HG03097 (cell line): ENCODE measurements around the gene SF3B4.
A peak's percentile ranks its signal among the peaks of the same experiment; 100 is the strongest.
"Not testable (repeated sequence)": the region's sequence is repeated elsewhere in the genome, so short reads cannot be mapped to it uniquely, and the experiment has no call there.

ENCODE experiments used
- ATAC-seq: cut with Tn5 transposase; IDR thresholded peaks from one replicate; pipeline ENCODE4 v1.9.1; 2021; ENCODE audit not compliant: unreplicated experiment, low FRiP score

The SF3B4 gene

GRCh38 chr1:149888247-149888998 lies 39.2 kb downstream of the SF3B4 start:
- ATAC-seq, result no peak

GRCh38 chr1:149887456-149888246 lies 40.0 kb downstream of the SF3B4 start:
- peak; percentile 39 for ATAC-seq

GRCh38 chr1:149887196-149887455 lies 40.5 kb downstream of the SF3B4 start:
- not testable (repeated sequence) for ATAC-seq

- ATAC-seq, result peak; percentile 60
Observed at GRCh38 chr1:149886396-149887195, 41.0 kb downstream of the SF3B4 start.

DNA sequence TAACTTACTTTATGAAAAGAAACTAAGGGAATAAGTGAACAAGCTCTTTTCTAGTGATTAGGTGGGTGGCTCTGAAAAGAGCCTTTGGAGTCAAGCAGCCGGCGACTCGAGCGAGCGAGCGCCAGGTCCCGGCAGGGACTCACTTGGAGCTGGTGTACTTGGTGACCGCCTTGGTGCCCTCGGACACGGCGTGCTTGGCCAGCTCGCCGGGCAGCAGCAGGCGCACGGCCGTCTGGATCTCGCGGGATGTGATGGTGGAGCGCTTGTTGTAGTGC lies 41.5 kb downstream of the SF3B4 start:
- ATAC-seq, result not testable (repeated sequence)

- no peak for ATAC-seq
Observed at GRCh38 chr1:149885339-149886120, 42.1 kb downstream of the SF3B4 start.

DNA sequence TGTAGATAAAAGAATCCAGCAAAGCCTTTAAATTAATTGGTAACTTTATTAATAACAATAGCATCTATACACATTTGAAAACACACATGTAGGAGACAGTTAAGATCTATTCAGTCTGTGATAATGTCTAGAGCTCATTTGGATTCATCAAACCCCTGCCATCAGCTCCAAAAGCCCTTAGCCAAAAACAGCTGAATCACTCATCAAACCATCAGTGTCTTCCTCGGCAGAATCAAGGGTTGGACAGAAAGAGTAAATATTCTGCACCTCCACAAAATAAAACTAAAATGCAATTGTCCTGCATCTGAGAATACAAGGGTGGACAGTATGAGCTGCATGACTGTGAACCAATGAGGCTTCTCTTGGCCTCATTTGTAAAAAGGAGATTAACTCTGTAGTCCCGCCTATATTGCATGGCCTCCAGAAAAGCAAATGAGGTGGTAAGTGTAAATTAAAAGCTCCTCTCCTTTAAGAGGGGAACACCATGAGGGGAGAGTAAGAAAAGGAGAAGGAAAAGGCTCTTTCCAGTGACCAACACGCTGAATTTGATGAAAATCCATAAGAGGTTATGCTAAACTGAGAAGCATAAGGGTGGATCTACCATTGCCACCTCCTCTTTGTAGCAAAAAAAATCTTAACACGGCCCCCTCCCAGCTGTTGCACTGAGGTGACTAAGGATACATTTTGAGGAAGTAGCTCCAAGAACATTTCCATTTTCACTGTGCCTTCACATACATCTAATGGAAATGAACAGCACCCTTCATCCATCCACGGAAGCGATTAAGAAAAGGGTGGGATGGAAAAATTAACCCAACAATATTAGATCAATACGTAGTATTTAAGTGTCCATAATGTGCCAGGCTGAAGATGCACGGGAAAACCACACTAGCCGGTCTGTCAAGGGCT lies 42.9 kb downstream of the SF3B4 start:
- ATAC-seq, result no peak

DNA sequence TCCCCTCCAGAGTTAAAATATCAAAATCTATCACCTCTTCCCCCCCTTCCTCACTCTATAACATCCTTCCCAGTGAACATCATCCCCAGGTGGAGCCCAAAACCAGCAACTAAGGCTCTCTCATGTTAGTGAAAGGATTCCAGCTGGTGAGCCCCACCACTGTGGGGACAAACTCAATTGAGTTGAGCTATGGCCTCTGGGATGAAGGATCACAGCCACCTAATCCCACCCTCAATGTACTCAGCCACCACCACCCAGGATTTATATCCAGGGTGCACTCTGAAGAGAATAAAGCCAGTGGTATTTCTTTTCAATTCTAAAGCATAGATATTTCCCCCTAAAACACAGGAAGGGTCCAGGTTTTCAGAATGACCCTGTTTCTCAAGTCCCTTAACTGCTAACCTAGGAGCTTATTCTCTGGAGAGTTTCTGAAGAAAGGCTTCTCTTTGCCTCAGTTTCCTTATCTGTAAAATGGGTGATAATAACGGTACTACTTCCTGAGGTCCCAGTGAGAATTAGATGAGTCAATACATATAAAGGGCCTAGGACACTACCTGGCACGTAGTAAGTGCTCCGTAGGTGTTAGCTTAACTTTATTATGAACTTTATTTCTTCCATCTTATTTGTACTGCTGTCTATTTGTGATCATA lies 43.9 kb downstream of the SF3B4 start:
- no peak for ATAC-seq

DNA sequence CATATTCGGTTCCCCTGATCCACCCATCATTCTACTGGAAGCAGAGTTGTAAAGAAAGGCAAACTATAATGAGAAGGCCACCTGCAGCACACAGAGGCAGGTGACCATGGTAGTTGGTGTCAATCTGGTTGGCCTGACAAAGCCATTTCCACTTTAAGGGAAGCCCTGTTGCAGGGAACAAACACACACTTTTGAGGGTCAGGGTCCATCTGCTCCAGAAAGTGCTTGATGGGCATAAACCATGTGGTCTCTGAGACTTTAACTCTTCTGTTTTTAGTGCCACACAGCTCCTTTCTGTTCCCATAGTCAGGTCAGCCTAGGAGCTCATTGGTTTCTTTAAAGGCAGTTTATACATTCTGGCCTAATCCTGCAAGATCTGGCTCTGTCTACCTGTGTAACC lies 45.7 kb downstream of the SF3B4 start:
- no peak for ATAC-seq

GRCh38 chr1:149879556-149879955 lies 48.0 kb downstream of the SF3B4 start:
- no peak for ATAC-seq

DNA sequence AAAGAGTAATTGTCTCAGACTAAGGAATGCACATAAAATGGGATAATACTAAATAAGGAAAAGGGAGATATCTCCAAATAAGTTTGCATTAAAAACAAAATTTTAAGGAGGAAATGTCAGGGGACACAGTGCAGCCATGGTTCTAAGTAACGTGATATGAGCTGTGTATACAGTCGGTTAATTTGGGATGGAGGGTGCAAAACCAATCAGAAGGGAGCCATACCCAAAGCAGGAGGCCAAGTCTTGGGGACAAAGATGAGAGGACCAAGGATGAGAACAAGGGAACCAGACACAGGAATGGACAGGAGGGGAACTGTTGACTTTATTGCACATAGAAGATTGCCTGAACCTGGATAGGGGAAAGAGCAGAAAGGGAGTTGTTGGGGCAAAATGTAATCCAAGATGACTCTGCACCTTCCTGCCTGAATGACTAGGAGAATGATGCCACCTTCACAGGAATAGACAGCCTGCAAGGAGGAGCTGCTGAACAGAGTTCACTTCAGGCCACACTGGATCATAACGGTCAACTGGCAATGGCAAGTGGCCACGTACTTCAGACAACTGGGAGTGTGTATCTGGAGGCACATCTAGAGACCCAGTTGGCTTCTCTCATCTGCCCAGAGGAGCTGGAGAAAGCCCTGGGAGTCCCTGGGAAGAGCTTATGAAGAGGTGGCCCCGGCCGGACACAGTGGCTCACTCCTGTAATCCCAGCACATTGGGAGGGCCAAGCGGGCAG lies 50.2 kb downstream of the SF3B4 start:
- no peak for ATAC-seq
